ENCODE measurements around the gene GLIS1. TPM values are rescaled to one million over a fixed set of nuclear protein-coding genes. Genes with fewer than 3 reads are reported as not detected.

Gene GLIS1
- total RNA-seq, 1 donor from 2014 or later, result 17.4 TPM

- Mint-ChIP-seq H3K4me3 (ENCODE audit: unreplicated experiment) (peak overlapping the region; percentile 73), H3K27me3 (ENCODE audit: low read depth) (no peaks in the 10 kb centered on the region), H3K27ac (ENCODE audit: unreplicated experiment) (peak overlapping the region; percentile 95), H3K9me3 (ENCODE audit: low read depth) (no peaks in the 10 kb centered on the region), H3K4me1 (ENCODE audit: low read depth) (peaks cover 83% of the 10 kb centered on the region), H3K36me3 (ENCODE audit: low read depth) (no peaks in the 10 kb centered on the region)
- no peak for DNase-seq (ENCODE audit: low spot score)
- TF ChIP-seq, protein P1, sequence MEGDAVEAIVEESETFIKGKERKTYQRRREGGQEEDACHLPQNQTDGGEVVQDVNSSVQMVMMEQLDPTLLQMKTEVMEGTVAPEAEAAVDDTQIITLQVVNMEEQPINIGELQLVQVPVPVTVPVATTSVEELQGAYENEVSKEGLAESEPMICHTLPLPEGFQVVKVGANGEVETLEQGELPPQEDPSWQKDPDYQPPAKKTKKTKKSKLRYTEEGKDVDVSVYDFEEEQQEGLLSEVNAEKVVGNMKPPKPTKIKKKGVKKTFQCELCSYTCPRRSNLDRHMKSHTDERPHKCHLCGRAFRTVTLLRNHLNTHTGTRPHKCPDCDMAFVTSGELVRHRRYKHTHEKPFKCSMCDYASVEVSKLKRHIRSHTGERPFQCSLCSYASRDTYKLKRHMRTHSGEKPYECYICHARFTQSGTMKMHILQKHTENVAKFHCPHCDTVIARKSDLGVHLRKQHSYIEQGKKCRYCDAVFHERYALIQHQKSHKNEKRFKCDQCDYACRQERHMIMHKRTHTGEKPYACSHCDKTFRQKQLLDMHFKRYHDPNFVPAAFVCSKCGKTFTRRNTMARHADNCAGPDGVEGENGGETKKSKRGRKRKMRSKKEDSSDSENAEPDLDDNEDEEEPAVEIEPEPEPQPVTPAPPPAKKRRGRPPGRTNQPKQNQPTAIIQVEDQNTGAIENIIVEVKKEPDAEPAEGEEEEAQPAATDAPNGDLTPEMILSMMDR (IDR thresholded peaks at IDR 0.05), result peak; percentile 67
Measured at GRCh38 chr1:53683986-53684740, 54.8 kb downstream of the GLIS1 start.

DNA sequence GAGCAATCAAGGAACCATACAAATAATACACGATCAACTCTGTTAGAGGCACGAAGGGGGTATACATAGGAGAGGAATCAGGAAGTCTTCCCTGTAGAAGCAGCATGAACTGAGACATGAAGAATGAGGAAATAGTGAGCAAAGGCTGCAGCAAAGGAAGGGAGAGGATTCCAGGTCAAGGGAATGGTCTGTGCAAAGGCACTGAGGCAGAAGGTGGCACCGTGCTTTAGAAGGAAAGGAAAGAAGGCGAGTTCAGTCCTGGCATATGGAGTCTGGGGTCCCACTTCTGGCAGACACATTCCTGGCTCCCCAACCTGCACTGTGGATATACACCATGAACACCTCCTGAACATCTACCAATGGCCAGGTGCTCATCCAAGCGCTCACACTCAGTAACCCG, 56.1 kb downstream of the GLIS1 start:
- H3K36me3 Mint-ChIP-seq (ENCODE audit: low read depth), result no peaks in the 10 kb centered on the region
- no peaks in the 10 kb centered on the region for H3K27me3 Mint-ChIP-seq (ENCODE audit: low read depth)
- H3K4me1 Mint-ChIP-seq (ENCODE audit: low read depth), result peaks cover 76% of the 10 kb centered on the region
- no peak overlapping the region for H3K4me3 Mint-ChIP-seq (ENCODE audit: unreplicated experiment)
- TF ChIP-seq, protein P1 (IDR thresholded peaks at IDR 0.05), result no peak
- H3K9me3 Mint-ChIP-seq (ENCODE audit: low read depth), result no peaks in the 10 kb centered on the region
- DNase-seq (ENCODE audit: low spot score), result no peak
- H3K27ac Mint-ChIP-seq (ENCODE audit: unreplicated experiment), result no peak overlapping the region

DNA sequence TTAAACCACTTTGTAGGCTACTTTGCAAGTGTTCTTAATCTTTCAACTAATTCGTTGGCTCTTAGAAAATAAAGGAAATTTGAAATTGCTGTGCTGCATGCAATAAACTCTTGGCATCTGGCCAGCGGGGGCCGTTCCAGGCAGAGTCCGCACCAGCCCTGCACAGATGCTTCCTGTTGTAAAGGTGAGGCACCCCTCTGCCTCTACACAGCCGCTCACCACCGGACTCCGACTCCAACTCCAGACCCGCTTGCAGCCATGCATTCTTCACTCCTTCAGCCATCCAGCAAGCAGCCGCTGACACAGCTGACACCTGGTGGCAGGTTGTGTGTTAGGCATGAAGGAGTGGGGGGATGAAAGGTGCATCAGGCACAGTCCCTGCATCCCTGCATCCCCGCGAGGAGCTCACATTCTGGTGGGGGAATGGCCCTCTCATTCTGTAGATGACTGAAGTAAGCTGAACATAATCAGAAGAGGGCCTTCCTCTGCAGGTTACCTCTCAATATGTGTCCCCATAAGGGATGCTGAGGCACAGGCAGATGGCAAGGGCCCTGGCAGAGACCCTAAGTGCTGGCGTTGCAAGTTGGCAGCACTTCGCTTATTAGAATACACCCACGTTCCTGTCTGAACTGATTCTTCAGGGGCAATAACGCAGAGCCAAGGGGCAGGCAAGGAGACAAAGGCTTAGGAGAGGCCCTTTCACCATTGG, 56.8 kb downstream of the GLIS1 start:
- no peaks in the 10 kb centered on the region for H3K9me3 Mint-ChIP-seq (ENCODE audit: low read depth)
- H3K4me3 Mint-ChIP-seq (ENCODE audit: unreplicated experiment), result no peak overlapping the region
- no peak overlapping the region for H3K27ac Mint-ChIP-seq (ENCODE audit: unreplicated experiment)
- DNase-seq (ENCODE audit: low spot score), result no peak
- TF ChIP-seq, protein P1 (IDR thresholded peaks at IDR 0.05), result peak; percentile 73
- H3K27me3 Mint-ChIP-seq (ENCODE audit: low read depth), result no peaks in the 10 kb centered on the region
- no peaks in the 10 kb centered on the region for H3K36me3 Mint-ChIP-seq (ENCODE audit: low read depth)
- peaks cover 72% of the 10 kb centered on the region for H3K4me1 Mint-ChIP-seq (ENCODE audit: low read depth)

DNA sequence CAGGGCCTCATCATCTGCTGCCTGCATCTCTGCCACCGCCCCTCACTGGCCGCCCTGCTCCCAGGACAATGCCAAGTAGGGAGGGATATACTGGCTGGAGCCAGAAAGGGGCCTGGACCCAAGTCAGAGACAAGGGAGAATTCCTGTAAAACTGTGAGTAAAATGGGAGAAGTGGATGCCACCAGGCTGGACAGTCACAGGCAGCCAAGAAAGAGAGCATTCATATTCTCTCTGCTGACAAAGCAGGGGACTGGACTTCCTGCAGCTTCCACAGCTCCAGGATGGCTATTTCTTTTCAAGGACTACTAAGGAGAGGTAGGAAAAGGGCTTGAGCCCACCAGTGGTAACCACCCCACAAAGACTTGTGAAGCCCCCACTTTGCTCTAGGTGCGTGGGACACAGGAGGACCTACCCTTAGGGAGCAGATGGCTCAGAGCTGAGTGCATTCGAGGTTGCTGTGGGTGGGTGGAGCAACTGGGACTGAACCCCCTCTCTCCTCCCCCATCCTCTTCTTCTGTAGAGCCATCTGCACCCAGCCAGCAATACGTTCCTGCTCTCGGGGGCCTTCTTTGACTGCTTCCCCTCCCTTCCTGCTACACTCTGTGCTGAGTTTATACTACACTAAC, 57.5 kb downstream of the GLIS1 start:
- H3K27ac Mint-ChIP-seq (ENCODE audit: unreplicated experiment), result no peak overlapping the region
- no peaks in the 10 kb centered on the region for H3K36me3 Mint-ChIP-seq (ENCODE audit: low read depth)
- DNase-seq (ENCODE audit: low spot score), result no peak
- peaks cover 65% of the 10 kb centered on the region for H3K4me1 Mint-ChIP-seq (ENCODE audit: low read depth)
- H3K4me3 Mint-ChIP-seq (ENCODE audit: unreplicated experiment), result no peak overlapping the region
- H3K9me3 Mint-ChIP-seq (ENCODE audit: low read depth), result no peaks in the 10 kb centered on the region
- H3K27me3 Mint-ChIP-seq (ENCODE audit: low read depth), result no peaks in the 10 kb centered on the region
- TF ChIP-seq, protein P1 (IDR thresholded peaks at IDR 0.05), result no peak

DNA sequence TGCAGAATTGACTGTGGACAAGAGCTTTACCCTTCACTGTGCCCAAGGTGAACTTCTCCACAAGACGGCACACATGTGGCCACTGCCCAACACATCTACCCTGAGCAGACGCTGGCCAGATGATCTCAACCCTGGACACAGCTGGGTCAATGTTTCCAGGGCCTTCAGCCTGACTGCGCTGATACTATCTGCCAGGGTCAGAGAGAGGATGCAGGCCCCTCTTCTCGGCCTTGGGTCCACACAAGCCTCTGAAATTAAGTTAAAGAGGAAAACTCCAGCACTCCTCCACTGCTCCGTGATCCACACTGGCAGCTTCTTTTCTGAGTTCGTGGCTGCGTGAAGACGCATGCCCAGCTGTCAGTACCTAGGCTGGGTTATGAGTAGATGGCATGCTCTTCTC, 58.1 kb downstream of the GLIS1 start:
- no peak for DNase-seq (ENCODE audit: low spot score)
- TF ChIP-seq, protein P1 (IDR thresholded peaks at IDR 0.05), result no peak
- no peaks in the 10 kb centered on the region for H3K36me3 Mint-ChIP-seq (ENCODE audit: low read depth)
- H3K9me3 Mint-ChIP-seq (ENCODE audit: low read depth), result no peaks in the 10 kb centered on the region
- H3K4me1 Mint-ChIP-seq (ENCODE audit: low read depth), result peaks cover 59% of the 10 kb centered on the region
- no peaks in the 10 kb centered on the region for H3K27me3 Mint-ChIP-seq (ENCODE audit: low read depth)
- no peak overlapping the region for H3K27ac Mint-ChIP-seq (ENCODE audit: unreplicated experiment)
- no peak overlapping the region for H3K4me3 Mint-ChIP-seq (ENCODE audit: unreplicated experiment)
